SH-SY5Y (cell line): ENCODE measurements around the gene LPAR1.

Experiments used
- GATA2 ChIP-seq: IDR thresholded peaks from 2 replicates; pipeline ENCODE4 v1.6.1; 2011; ENCODE audit warnings: mild to moderate bottlenecking, low read depth, low read length
- GATA3 ChIP-seq: IDR thresholded peaks from 2 replicates; pipeline ENCODE4 v1.6.1; 2011; ENCODE audit warnings: low read depth, mild to moderate bottlenecking, low read length, moderate library complexity

- no peak for TF ChIP-seq GATA3
- no peak for TF ChIP-seq GATA2
Measured at GRCh38 chr9:110999379-110999778, 38.9 kb downstream of the LPAR1 start.
